Aorta (tissue), 5 donors: ENCODE results near the gene ANKRD2. TPM values are rescaled to one million over a fixed set of nuclear protein-coding genes. Genes with fewer than 3 reads are reported as not detected.

Experiments
- ATAC-seq: fragments of 200-7000 bp; cut with Tn5 transposase; one replicate; pipeline ENCODE4 v1.9.1; 2022; ENCODE audit warnings: moderate library complexity; ENCODE audit not compliant: low FRiP score
- DNase-seq, 2 donors: peaks; one replicate each; pipeline ENCODE4 v3.0.0-alpha.2; 2020
- H3K27ac ChIP-seq, 2 donors: one replicate each; pipeline ENCODE4 v1.5.1; 2013; ENCODE audit warnings: low read length in 2 of 2, mild to moderate bottlenecking in 2 of 2, moderate library complexity in 2 of 2, control low read depth in 1 of 2, inconsistent platforms in 1 of 2, low read depth in 1 of 2
- H3K27me3 ChIP-seq, 2 donors: one replicate each; pipeline ENCODE4 v1.6.1; 2013; ENCODE audit warnings: control low read depth in 1 of 2, low read length in 1 of 2, mild to moderate bottlenecking in 1 of 2, moderate library complexity in 1 of 2; ENCODE audit not compliant: insufficient read depth in 2 of 2, control insufficient read depth in 1 of 2
- H3K36me3 ChIP-seq, 2 donors: one replicate each; pipeline ENCODE4 v1.6.1; 2013; ENCODE audit warnings: control low read depth in 1 of 2, low read length in 1 of 2, mild to moderate bottlenecking in 1 of 2; ENCODE audit not compliant: insufficient read depth in 2 of 2, control insufficient read depth in 1 of 2
- H3K4me1 ChIP-seq, 2 donors: one replicate each; pipeline ENCODE4 v1.6.1; 2013; ENCODE audit warnings: low read length in 2 of 2, control low read depth in 1 of 2, mild to moderate bottlenecking in 1 of 2, moderate library complexity in 1 of 2; ENCODE audit not compliant: insufficient read depth in 2 of 2, control insufficient read depth in 1 of 2
- H3K4me3 ChIP-seq, 2 donors: one replicate each; pipeline ENCODE4 v1.5.1; 2013; ENCODE audit warnings: low read length in 2 of 2, control low read depth in 1 of 2, mild to moderate bottlenecking in 1 of 2
- H3K9me3 ChIP-seq: one replicate; pipeline ENCODE4 v1.6.1; 2013; ENCODE audit warnings: mild to moderate bottlenecking, low read length; ENCODE audit not compliant: control insufficient read depth
- WGBS, 2 donors: extraction: QIAGEN DNeasy Blood & Tissue Kit; methylation state at CpG; one replicate each; pipeline ENCODE4 v1.1.7; 2013; 5-methylcytosine and 5-hydroxymethylcytosine counted together
- intact Hi-C, 2 donors: fragments of 100-400 bp; cut with DNase I; formaldehyde crosslinking; loops; one replicate each; pipeline versions ENCODE4 v1.14.2 to v1.15.0; 2022
- polyA plus RNA-seq, 2 donors: library from polyadenylated mRNA; stranded (reverse); fragments of 200-250 nt; gene quantifications; one replicate each; pipeline ENCODE4 v1.2.3, GENCODE V29; 2013
- total RNA-seq, 2 donors: library from RNA; stranded (reverse); fragmentation: NEBNext Ultra II Directional; extraction: Animal tissue kit (Norgen Biotek cat#: 25700); gene quantifications; one replicate each; pipeline ENCODE4 v1.2.1, GENCODE V29; 2021
- donor health status: healthy with polysubstance abuse.
- donor health status: Bipolar disorder and iron deficiency.
- donor health status: DM: no; HTN: no; CAD: no.
- donor health status: DM: no; HTN: no; CAD: no.
- donor health status: DM: yes; HTN: yes; CAD: no.

The ANKRD2 gene
- total and polyA plus RNA-seq, 4 donors, result 0.39 to 3.1 (median 1.1) TPM

DNA sequence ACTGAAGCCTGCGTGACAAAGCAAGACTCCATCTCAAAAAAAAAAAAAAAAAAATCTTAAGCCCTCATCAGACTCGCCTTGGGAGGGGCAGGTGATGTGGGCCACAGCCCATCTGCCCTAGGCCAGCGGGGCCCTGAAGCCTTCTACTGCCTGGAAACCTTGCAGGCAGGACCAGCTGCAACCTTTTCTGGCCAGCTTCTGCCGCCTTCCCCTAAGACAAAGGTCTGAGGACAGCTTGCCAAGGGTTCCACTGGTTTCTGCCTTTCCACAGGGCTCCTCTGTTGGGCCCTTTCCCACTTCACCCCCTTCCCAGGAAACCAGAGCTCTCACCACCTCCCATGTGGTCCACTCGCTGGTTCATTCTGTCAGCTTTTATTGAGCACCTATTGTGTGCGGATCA, 38.7 kb upstream of the ANKRD2 start:
- Histone ChIP-seq H3K4me1 (no peaks in the 10 kb centered on the region), H3K27ac (no peak overlapping the region), H3K27me3 (no peaks in the 10 kb centered on the region), H3K9me3 (no peaks in the 10 kb centered on the region), H3K36me3 (no peaks in the 10 kb centered on the region), H3K4me3 (no peak overlapping the region)
- 81 to 91% methylated on average over 6 of the region's 6 CpGs for WGBS, 2 donors
- no peak for DNase-seq
- ATAC-seq, result no peak
- intact Hi-C loops, result loop anchor here in 1 of 2 donors (2.0 kb wide), 1 partner anchor 19 kb away; no protein-coding TSS in a partner anchor

GRCh38 chr10:97534746-97535367, 37.7 kb upstream of the ANKRD2 start:
- Histone ChIP-seq H3K4me1 (no peaks in the 10 kb centered on the region), H3K9me3 (no peaks in the 10 kb centered on the region), H3K27me3 (no peaks in the 10 kb centered on the region), H3K4me3 (no peak overlapping the region), H3K27ac (no peak overlapping the region), H3K36me3 (no peaks in the 10 kb centered on the region)
- ATAC-seq, result no peak
- DNase-seq, result peak in 1 of 2 donors; percentile 59
- WGBS, 2 donors, result 78 to 79% methylated on average over 6 of the region's 6 CpGs
- intact Hi-C loops, result loop anchor here in 1 of 2 donors (2.0 kb wide), 1 partner anchor 18 kb away; no protein-coding TSS in a partner anchor

DNA sequence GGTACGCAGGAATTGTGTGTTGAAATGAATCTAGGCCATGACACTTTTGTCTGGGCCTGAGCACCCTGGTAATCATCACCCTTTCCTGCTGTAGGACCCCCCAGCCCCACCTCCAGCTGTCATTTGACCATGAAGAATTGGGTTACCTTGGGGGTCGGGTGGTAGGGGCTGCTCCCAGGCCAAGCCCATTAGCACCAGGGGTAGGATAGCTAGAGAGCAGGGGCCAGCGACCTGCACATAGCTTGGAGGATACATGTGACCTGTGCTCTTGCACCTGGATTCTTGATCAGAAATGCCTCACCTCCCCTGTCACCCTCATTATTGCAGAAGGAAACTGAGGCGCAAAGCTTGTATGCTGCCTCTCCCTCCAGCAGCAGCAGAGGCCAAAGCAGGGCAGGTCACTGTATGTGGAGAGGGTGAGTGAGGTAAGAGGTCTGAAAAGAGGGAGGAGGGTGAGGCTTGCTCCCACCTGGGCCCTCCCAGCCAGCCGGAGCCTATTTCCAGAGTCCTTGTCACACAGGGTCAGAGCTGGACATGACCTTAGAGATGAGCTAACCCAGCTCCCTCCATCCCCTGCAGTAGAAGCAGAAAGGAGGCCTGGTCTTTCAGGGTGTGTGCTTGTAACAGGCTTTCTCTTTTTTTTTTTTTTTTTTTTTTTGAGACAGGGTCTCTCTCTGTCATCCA, 35.3 kb upstream of the ANKRD2 start:
- Histone ChIP-seq H3K4me3 (no peak overlapping the region), H3K36me3 (no peaks in the 10 kb centered on the region), H3K27me3 (no peaks in the 10 kb centered on the region), H3K9me3 (no peaks in the 10 kb centered on the region), H3K4me1 (peaks cover 0 to 2% of the 10 kb centered on the region in 2 donors), H3K27ac (peak overlapping the region in 1 of 2 donors; percentile 25)
- WGBS, 2 donors, result 91 to 92% methylated on average over 5 of the region's 5 CpGs
- DNase-seq (peak in 1 of 2 donors; percentile 68), ATAC-seq (no peak)
- intact Hi-C loops, result no loop called here

DNA sequence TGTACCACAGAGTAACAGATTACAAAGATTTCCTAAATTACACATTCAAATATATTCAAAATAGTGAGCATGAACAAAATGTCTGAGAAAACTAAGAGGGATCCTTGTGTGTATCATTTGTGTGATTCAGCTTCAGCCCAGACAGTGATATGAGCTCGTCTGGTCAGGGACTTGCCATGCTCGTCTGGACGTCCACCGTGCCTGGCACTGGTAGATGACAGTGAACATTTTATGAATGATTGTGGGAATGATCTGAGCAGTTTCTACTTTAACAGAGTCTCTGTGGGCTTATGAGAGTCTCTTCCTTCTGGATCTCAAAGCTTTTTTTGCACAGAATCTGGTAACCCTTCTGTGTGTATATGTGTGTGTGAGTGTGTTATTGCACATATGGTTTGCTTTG, 34.2 kb upstream of the ANKRD2 start:
- WGBS, 2 donors, result 7 to 9% methylated on average over 4 of the region's 4 CpGs
- no peaks in the 10 kb centered on the region for H3K9me3 ChIP-seq
- peaks cover 2 to 5% of the 10 kb centered on the region in 2 donors for H3K4me1 ChIP-seq
- H3K4me3 ChIP-seq, result no peak overlapping the region
- no peak for ATAC-seq
- intact Hi-C loops, result no loop called here
- DNase-seq, result peak in 1 of 2 donors; percentile 32
- H3K27ac ChIP-seq, result peak overlapping the region; percentile 4 to 58
- no peaks in the 10 kb centered on the region for H3K36me3 ChIP-seq
- no peaks in the 10 kb centered on the region for H3K27me3 ChIP-seq

DNA sequence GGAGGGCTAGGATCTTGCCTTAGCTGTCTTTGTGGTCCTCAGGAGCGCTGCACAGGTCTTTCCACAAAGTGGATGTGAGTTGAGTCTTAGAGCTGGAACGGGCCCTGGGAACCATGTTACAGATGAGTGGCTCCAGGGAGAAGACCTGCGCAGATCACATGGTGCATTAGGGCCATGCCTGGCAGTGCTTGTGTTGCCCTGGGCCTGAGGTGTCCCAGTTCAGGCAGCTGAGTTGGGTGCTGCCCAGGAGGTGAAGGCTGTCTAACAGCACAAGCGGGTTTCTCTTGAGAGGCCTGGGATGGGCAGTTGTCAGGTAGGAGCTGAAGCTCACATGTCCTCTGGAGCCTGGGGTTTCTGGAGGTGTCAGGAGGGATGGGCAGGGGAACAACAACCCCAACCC, 33.7 kb upstream of the ANKRD2 start:
- no peaks in the 10 kb centered on the region for H3K9me3 ChIP-seq
- DNase-seq (peak in 1 of 2 donors; percentile 64), ATAC-seq (no peak)
- H3K36me3 ChIP-seq, result no peaks in the 10 kb centered on the region
- intact Hi-C loops, result no loop called here
- no peak overlapping the region for H3K4me3 ChIP-seq
- H3K27me3 ChIP-seq, result no peaks in the 10 kb centered on the region
- WGBS, 2 donors, result 89% methylated on average over 4 of the region's 4 CpGs
- peak overlapping the region; percentile 4 to 58 for H3K27ac ChIP-seq
- H3K4me1 ChIP-seq, result peaks cover 2 to 5% of the 10 kb centered on the region in 2 donors

DNA sequence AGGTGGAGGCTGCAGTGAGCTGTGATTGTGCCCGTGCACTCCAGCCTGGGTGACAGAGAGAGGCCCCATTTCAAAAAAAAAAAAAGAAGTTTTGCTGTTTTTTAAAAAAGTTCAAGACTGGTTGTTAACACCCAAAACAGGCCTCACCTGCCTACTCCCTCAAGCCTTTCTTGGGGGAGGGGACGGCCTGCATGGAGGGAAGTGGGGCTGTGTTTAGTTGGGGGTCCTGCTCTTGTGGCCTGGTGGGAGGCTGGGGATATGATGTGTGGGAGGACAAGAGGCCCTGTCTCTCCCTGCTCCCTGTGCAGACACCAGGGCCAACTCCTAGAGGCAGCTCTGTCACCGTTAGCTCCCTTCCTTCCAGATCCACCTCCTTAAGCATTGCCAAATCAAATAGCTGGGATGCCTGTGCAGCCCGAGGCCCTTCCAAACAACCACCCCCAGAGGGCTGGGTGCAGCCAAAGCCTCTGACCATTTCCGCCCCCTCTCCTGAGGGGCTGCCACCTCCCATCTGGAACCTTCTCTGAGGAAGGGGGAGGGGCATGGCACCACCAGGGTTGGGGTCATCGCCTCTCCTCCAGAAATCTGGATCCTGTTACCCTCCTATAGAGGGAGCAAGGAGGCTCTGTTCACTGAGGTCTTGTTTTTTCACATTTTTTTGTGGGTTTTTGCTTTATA, 32.9 kb upstream of the ANKRD2 start:
- WGBS, 2 donors, result 22 to 28% methylated on average over 6 of the region's 6 CpGs
- H3K4me3 ChIP-seq, result no peak overlapping the region
- no peaks in the 10 kb centered on the region for H3K36me3 ChIP-seq
- H3K4me1 ChIP-seq, result peaks cover 2 to 5% of the 10 kb centered on the region in 2 donors
- peak; percentile 77 to 81 for DNase-seq
- no peaks in the 10 kb centered on the region for H3K27me3 ChIP-seq
- intact Hi-C loops, result loop anchor here in 1 of 2 donors (2.0 kb wide), 1 partner anchor 41 kb away; the partner anchor contains the start of genes MMS19 and UBTD1
- H3K27ac ChIP-seq, result peak overlapping the region in 1 of 2 donors; percentile 65
- peak; percentile 43 for ATAC-seq
- no peaks in the 10 kb centered on the region for H3K9me3 ChIP-seq

DNA sequence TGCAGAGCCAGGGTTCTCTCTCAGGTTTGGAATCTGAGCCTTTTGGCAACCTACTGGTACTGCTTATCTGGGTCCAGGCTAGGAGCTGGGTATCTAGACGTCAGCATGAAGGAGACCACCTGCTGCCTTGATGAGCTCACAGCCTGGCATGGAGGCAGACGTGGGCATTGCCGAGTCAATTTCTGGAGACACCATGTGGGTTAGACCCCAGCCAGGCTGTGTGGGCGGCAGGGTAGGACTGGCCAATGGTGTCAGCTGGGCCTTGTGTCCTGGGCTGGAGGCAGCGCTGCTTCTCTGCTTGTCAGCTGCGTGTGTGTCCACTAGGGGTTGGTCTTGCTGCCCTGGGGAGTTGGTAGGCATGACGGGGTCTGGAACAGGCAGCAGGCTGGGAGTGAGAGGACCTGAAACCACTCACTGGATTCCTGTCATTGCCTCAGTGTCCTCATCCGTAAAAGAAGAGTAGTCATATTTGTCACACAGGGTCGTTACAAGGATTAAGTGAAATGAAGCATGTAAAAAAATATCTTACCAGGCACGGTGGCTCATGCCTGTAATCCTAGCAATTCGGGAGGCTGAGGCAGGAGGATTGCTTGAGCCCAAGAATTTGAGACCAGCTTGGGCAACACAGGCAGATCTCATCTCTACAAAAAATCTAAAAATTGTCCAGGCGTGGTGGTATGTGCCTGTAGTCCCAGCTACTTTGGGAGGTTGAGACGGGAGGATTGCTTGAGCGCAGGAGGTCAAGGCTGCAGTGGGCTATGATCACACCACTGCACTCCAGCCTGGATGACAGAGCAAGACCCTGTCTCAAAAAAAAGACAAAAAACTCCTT, 31.7 kb upstream of the ANKRD2 start:
- intact Hi-C loops, result loop anchor here in 1 of 2 donors (2.0 kb wide), 1 partner anchor 42 kb away; the partner anchor contains the start of genes MMS19 and UBTD1

More for the DNA sequence above, 31.7 kb upstream of the ANKRD2 start:
- DNase-seq (peak; percentile 73 to 78), ATAC-seq (no peak)
- peak overlapping the region in 1 of 2 donors; percentile 90 for H3K27ac ChIP-seq
- no peaks in the 10 kb centered on the region for H3K27me3 ChIP-seq
- no peak overlapping the region for H3K4me3 ChIP-seq
- H3K4me1 ChIP-seq, result peaks cover 2 to 5% of the 10 kb centered on the region in 2 donors
- H3K9me3 ChIP-seq, result no peaks in the 10 kb centered on the region
- H3K36me3 ChIP-seq, result no peaks in the 10 kb centered on the region
- 42 to 44% methylated on average over 14 of the region's 14 CpGs for WGBS, 2 donors
